ENCODE measurements around the gene CLEC12A. TPM values are rescaled to one million over a fixed set of nuclear protein-coding genes. Genes with fewer than 3 reads are reported as not detected.

The CLEC12A gene
- total RNA-seq, 2 experiments from 2014 or later: not detected

DNA sequence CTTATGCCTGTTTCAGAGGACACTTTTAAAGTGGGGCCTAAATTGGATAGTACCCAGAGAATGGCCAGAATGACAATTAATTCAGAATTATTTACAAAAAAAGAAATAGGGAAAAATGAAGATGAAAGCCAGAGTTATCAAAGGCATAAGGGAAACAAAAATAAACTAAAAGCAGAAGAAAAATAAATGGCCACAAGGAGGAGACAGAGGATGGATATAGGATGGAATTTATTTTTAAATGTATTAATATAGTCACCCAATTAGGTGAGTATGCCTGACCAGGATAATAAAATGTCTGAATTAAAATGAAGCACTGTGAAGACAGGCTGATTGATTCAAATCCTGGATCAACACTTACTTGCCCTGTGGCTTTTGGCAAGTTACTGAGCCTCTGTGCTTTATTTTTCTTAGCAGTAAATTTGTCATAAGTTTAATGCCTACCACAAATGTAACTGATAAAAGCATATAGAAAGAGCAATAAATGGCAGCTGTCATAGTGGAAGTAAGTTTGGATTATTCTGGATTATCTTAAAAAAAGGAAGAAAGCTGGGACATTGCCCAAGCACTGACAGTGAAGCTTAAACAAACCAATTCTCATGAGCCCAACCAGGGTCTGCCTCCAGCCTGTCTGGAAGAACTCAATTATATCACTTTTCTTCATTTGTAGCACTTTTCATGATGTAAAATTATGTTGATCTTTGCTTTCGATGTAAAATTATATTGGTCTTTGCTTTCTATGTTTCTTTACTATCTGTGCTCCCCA, 62.8 kb downstream of the CLEC12A start:
- Mint-ChIP-seq H3K4me1 (no peaks in the 10 kb centered on the region), H3K27ac (no peak overlapping the region), H3K9me3 (ENCODE audit: low read depth) (no peaks in the 10 kb centered on the region), H3K27me3 (peaks cover 2% of the 10 kb centered on the region), H3K4me3 (no peak overlapping the region), H3K36me3 (ENCODE audit: low read depth) (no peaks in the 10 kb centered on the region)
- intact Hi-C loops (cut with DNase I, micrococcal nuclease): loop anchor here (1.0 to 5.0 kb wide), 2 partner anchors 106 to 108 kb away; no protein-coding TSS in a partner anchor
- ChIA-PET CTCF (interaction anchor here (0.7 to 1.8 kb wide), 7 partner anchors 11 to 118 kb away, joined by 3 to 14 read pairs (median 3); partner anchors contain the start of genes CLEC12B and CLEC7A), POLR2A (no interaction called here)
- ATAC-seq (no peak), DNase-seq (no peak)

Other genes with a start within 250 kb of the CLEC12A start
- gene CLECL1, start 238.3 kb upstream of the CLEC12A start, total RNA-seq: 1 to 10 TPM; 3.1 to 3.8 TPM
- 100 to 1,000 TPM in 1 of 2 experiments, 10 to 100 TPM in 1; 97.9 to 127 TPM for gene CD69, start 210.5 kb upstream of the CLEC12A start, total RNA-seq
- not detected for gene KLRF1, start 143.9 kb upstream of the CLEC12A start, total RNA-seq
- gene CLEC2B, start 102.1 kb upstream of the CLEC12A start, total RNA-seq: 10 to 100 TPM; 21.8 to 25.8 TPM
- gene KLRF2, start 89.9 kb upstream of the CLEC12A start, total RNA-seq: not detected
- not detected for gene CLEC2A, start 39.0 kb upstream of the CLEC12A start, total RNA-seq
- gene CLEC1B, start 27.7 kb downstream of the CLEC12A start, total RNA-seq: not detected
- gene CLEC12B, start 39.2 kb downstream of the CLEC12A start, total RNA-seq: not detected
- not detected for gene CLEC9A, start 59.3 kb downstream of the CLEC12A start, total RNA-seq
- gene CLEC1A, start 127.6 kb downstream of the CLEC12A start, total RNA-seq: not detected
- not detected for gene CLEC7A, start 158.8 kb downstream of the CLEC12A start, total RNA-seq
- not detected for gene OLR1, start 200.7 kb downstream of the CLEC12A start, total RNA-seq
- not detected for gene TMEM52B, start 207.6 kb downstream of the CLEC12A start, total RNA-seq
- 1 to 10 TPM; 2.3 to 2.9 TPM for gene GABARAPL1, start 241.5 kb downstream of the CLEC12A start, total RNA-seq